Lower lobe of right lung (tissue), 2 donors: ENCODE results near the gene FFAR1. TPM values are rescaled to one million over a fixed set of nuclear protein-coding genes. Genes with fewer than 3 reads are reported as not detected.

Experiments
- ATAC-seq, 2 donors: fragments of 200-7000 bp; cut with Tn5 transposase; one replicate each; pipeline ENCODE4 v1.9.1; 2020 to 2022; ENCODE audit warnings: mild to moderate bottlenecking in 2 of 2, moderate library complexity in 2 of 2
- DNase-seq: peaks from one replicate; pipeline ENCODE4 v3.0.0-alpha.2; 2020
- H3K27ac ChIP-seq: fragments of 200-600 bp; one replicate; pipeline ENCODE4 v1.8.0; 2022
- H3K27me3 ChIP-seq: fragments of 200-600 bp; one replicate; pipeline ENCODE4 v1.8.0; 2022; ENCODE audit warnings: low read depth
- H3K36me3 ChIP-seq: fragments of 200-600 bp; one replicate; pipeline ENCODE4 v1.8.0; 2022; ENCODE audit warnings: mild to moderate bottlenecking
- H3K4me1 ChIP-seq: fragments of 200-600 bp; one replicate; pipeline ENCODE4 v1.8.0; 2022
- H3K4me3 ChIP-seq: fragments of 200-600 bp; one replicate; pipeline ENCODE4 v1.8.0; 2022; ENCODE audit warnings: mild to moderate bottlenecking
- H3K9me3 ChIP-seq: fragments of 200-600 bp; one replicate; pipeline ENCODE4 v1.8.0; 2022
- CTCF ChIP-seq: fragments of 200-600 bp; IDR thresholded peaks from one replicate; pipeline ENCODE4 v1.8.0; 2022; ENCODE audit warnings: antibody characterized with exemption, mild to moderate bottlenecking
- intact Hi-C: fragments of 100-400 bp; cut with DNase I; formaldehyde crosslinking; loops from one replicate; pipeline ENCODE4 v1.11.0; 2022
- total RNA-seq: library from RNA; stranded (reverse); fragmentation: NEBNext Ultra II Directional; extraction: Animal tissue kit (Norgen Biotek cat#: 25700); gene quantifications from one replicate; pipeline ENCODE4 v1.2.1, GENCODE V29; 2021
- donor health status: DM: no; HTN: yes; CAD: no; lungs with severe emphysema.

FFAR1 gene
- total RNA-seq, 1 donor from 2014 or later = not detected

GRCh38 chr19:35321291-35321690, 26.4 kb upstream of the FFAR1 start:
- Histone ChIP-seq H3K4me1 (peaks cover 25% of the 10 kb centered on the region), H3K27ac (no peak overlapping the region), H3K36me3 (no peaks in the 10 kb centered on the region), H3K27me3 (no peaks in the 10 kb centered on the region), H3K9me3 (no peaks in the 10 kb centered on the region), H3K4me3 (no peak overlapping the region)
- intact Hi-C loops = no loop called here
- DNase-seq (no peak), ATAC-seq (no peak)
- TF ChIP-seq CTCF = no peak

GRCh38 chr19:35322014-35322413, 25.7 kb upstream of the FFAR1 start:
- TF ChIP-seq CTCF = no peak
- DNase-seq = no peak
- Histone ChIP-seq H3K4me1 (peaks cover 24% of the 10 kb centered on the region), H3K36me3 (no peaks in the 10 kb centered on the region), H3K9me3 (no peaks in the 10 kb centered on the region), H3K4me3 (no peak overlapping the region), H3K27ac (no peak overlapping the region), H3K27me3 (no peaks in the 10 kb centered on the region)
- no peak for ATAC-seq
- intact Hi-C loops = no loop called here

- TF ChIP-seq CTCF = no peak
- intact Hi-C loops = no loop called here
- no peak overlapping the region for H3K27ac ChIP-seq
- ATAC-seq (no peak), DNase-seq (no peak)
- H3K27me3 ChIP-seq = peaks cover 19% of the 10 kb centered on the region
- H3K4me3 ChIP-seq = no peak overlapping the region
- H3K36me3 ChIP-seq = no peaks in the 10 kb centered on the region
- H3K4me1 ChIP-seq = no peaks in the 10 kb centered on the region
- H3K9me3 ChIP-seq = no peaks in the 10 kb centered on the region
These were observed 20.1 kb upstream of the FFAR1 start for GRCh38 chr19:35327642-35328041.

- TF ChIP-seq CTCF = no peak
- Histone ChIP-seq H3K4me3 (no peak within 1 kb of the TSS), H3K4me1 (no peaks in the 10 kb centered on the region), H3K27me3 (peaks cover 20% of the 10 kb centered on the region), H3K36me3 (no peaks in the 10 kb centered on the region), H3K9me3 (no peaks in the 10 kb centered on the region), H3K27ac (no peak within 1 kb of the TSS)
- DNase-seq (no peak), ATAC-seq (peak in 1 of 2 donors; percentile 36)
- intact Hi-C loops = no loop called here
These were observed 18.8 kb upstream of the FFAR1 start, which contains the start of gene CD22 for GRCh38 chr19:35328851-35329285. Gene CD22, plus strand, starts transcription at chr19:35329187. Its CDS starts 2,854 bp downstream, at chr19:35332041.

- intact Hi-C loops = no loop called here
- ATAC-seq (peak in 1 of 2 donors; percentile 38), DNase-seq (no peak)
- no peaks in the 10 kb centered on the region for H3K36me3 ChIP-seq
- no peaks in the 10 kb centered on the region for H3K4me1 ChIP-seq
- peaks cover 24% of the 10 kb centered on the region for H3K27me3 ChIP-seq
- H3K9me3 ChIP-seq = no peaks in the 10 kb centered on the region
- no peak overlapping the region for H3K27ac ChIP-seq
- no peak overlapping the region for H3K4me3 ChIP-seq
- TF ChIP-seq CTCF = no peak
These were observed 18.4 kb upstream of the FFAR1 start for GRCh38 chr19:35329323-35329722.

GRCh38 chr19:35330475-35330874, 17.2 kb upstream of the FFAR1 start:
- Histone ChIP-seq H3K27me3 (peaks cover 26% of the 10 kb centered on the region), H3K9me3 (no peaks in the 10 kb centered on the region), H3K4me3 (no peak overlapping the region), H3K27ac (no peak overlapping the region), H3K4me1 (no peaks in the 10 kb centered on the region), H3K36me3 (no peaks in the 10 kb centered on the region)
- ATAC-seq (peak in 1 of 2 donors; percentile 10), DNase-seq (no peak)
- intact Hi-C loops = no loop called here
- no peak for TF ChIP-seq CTCF
